Measurements from ENCODE around the gene AMIGO1.

Gene AMIGO1

GRCh38 chr1:109501644-109502363 is 7.7 kb downstream of the AMIGO1 start:
- DNase-seq: peak; percentile 68 to 85 (median 82)

- peak in 3 of 4 experiments; percentile 10 to 31 (median 15) for DNase-seq
These were observed 8.6 kb downstream of the AMIGO1 start for GRCh38 chr1:109500941-109501381.

GRCh38 chr1:109499661-109500536 is 9.6 kb downstream of the AMIGO1 start:
- peak; percentile 40 to 76 (median 53) for DNase-seq

GRCh38 chr1:109499081-109499480 is 10.4 kb downstream of the AMIGO1 start:
- DNase-seq: no peak

- DNase-seq: peak in 1 of 4 experiments; percentile 36
These were observed 11.2 kb downstream of the AMIGO1 start for GRCh38 chr1:109498161-109498801.

- no peak for DNase-seq
These were observed 11.9 kb downstream of the AMIGO1 start for GRCh38 chr1:109497449-109498160.

GRCh38 chr1:109495738-109496137 is 13.8 kb downstream of the AMIGO1 start:
- DNase-seq: no peak

- peak; percentile 91 to 97 (median 94) for DNase-seq
These were observed 15.6 kb downstream of the AMIGO1 start, which contains the start of gene CYB561D1 for GRCh38 chr1:109493805-109494539. Gene CYB561D1 (plus strand): TSS chr1:109494094. CDS start chr1:109494140, 46 bp downstream.

GRCh38 chr1:109493227-109493626 is 16.3 kb downstream of the AMIGO1 start:
- DNase-seq: no peak

- no peak for DNase-seq
These were observed 16.7 kb downstream of the AMIGO1 start for GRCh38 chr1:109492779-109493178.

GRCh38 chr1:109491372-109491771 is 18.2 kb downstream of the AMIGO1 start:
- DNase-seq: no peak

- DNase-seq: no peak
These were observed 18.6 kb downstream of the AMIGO1 start for GRCh38 chr1:109490934-109491302.

- DNase-seq: peak; percentile 76 to 83 (median 82)
These were observed 19.2 kb downstream of the AMIGO1 start for GRCh38 chr1:109490029-109490933.

GRCh38 chr1:109488696-109489095 is 20.8 kb downstream of the AMIGO1 start:
- no peak for DNase-seq

- DNase-seq: no peak
These were observed 21.3 kb downstream of the AMIGO1 start for GRCh38 chr1:109488201-109488600.

GRCh38 chr1:109487261-109487660 is 22.3 kb downstream of the AMIGO1 start:
- no peak for DNase-seq

- DNase-seq: no peak
These were observed 24.5 kb downstream of the AMIGO1 start for GRCh38 chr1:109485001-109485400.

GRCh38 chr1:109484519-109484975 is 25.0 kb downstream of the AMIGO1 start:
- DNase-seq: no peak

- DNase-seq: peak; percentile 94 to 98 (median 96)
These were observed 25.6 kb downstream of the AMIGO1 start, which contains the start of gene ATXN7L2 for GRCh38 chr1:109483672-109484518. Gene ATXN7L2 (plus strand): TSS chr1:109483905. CDS start chr1:109483954, 49 bp downstream.

Measured in suppressor macrophage (primary cell).